HFFc6 (cell line): ENCODE results near the gene SLC39A11. TPM values are rescaled to one million over a fixed set of nuclear protein-coding genes. Genes with fewer than 3 reads are reported as not detected.

Source experiments
- DNase-seq: peaks from one replicate; pipeline ENCODE4 v3.0.0-alpha.2; 2018
- H3K27ac Mint-ChIP-seq: 2 replicates; pipeline ENCODE4 v1.8.0; 2020; ENCODE audit warnings: mild to moderate bottlenecking, mixed read lengths
- H3K27me3 Mint-ChIP-seq: 2 replicates; pipeline ENCODE4 v1.8.0; 2021; ENCODE audit warnings: mild to moderate bottlenecking, moderate library complexity, mixed read lengths; ENCODE audit not compliant: insufficient read depth
- H3K36me3 Mint-ChIP-seq: 2 replicates; pipeline ENCODE4 v1.8.0; 2021; ENCODE audit warnings: low read depth, mixed read lengths
- H3K4me1 Mint-ChIP-seq: 2 replicates; pipeline ENCODE4 v1.8.0; 2020; ENCODE audit warnings: low read depth, mixed read lengths
- H3K4me3 Mint-ChIP-seq: 2 replicates; pipeline ENCODE4 v1.8.0; 2020; ENCODE audit warnings: mild to moderate bottlenecking, moderate library complexity, mixed read lengths
- H3K9me3 Mint-ChIP-seq: 2 replicates; pipeline ENCODE4 v1.8.0; 2020; ENCODE audit warnings: mild to moderate bottlenecking, mixed read lengths
- CTCF ChIP-seq: fragments of 200-600 bp; sonication (generic); IDR thresholded peaks from 2 replicates; pipeline ENCODE4 v1.5.0; 2021; ENCODE audit warnings: antibody characterized with exemption, mild to moderate bottlenecking
- total RNA-seq, 6 experiments: library from RNA; stranded (reverse); fragmentation: NEBNext Ultra II Directional; extraction: Animal tissue kit (Norgen Biotek cat#: 25700); gene quantifications; 2 replicates in 1 of 6; 3 replicates in 5 of 6; pipeline ENCODE4 v1.2.3, GENCODE V29; 2021

The SLC39A11 gene
- total RNA-seq, 6 experiments from 2014 or later, result 29.7 to 40.6 (median 34.9) TPM

- peaks cover 16% of the 10 kb centered on the region for H3K4me1 Mint-ChIP-seq
- no peak for TF ChIP-seq CTCF
- no peaks in the 10 kb centered on the region for H3K9me3 Mint-ChIP-seq
- H3K4me3 Mint-ChIP-seq, result no peak overlapping the region
- no peaks in the 10 kb centered on the region; the same call in 1 of the 2 replicates for H3K27me3 Mint-ChIP-seq
- no peak overlapping the region for H3K27ac Mint-ChIP-seq
- peaks cover 2% of the 10 kb centered on the region; the same call in 1 of the 2 replicates for H3K36me3 Mint-ChIP-seq
- no peak for DNase-seq
Observed at GRCh38 chr17:72761431-72761830, 331.1 kb downstream of the SLC39A11 start.

GRCh38 chr17:72760368-72760767 is 332.1 kb downstream of the SLC39A11 start:
- no peaks in the 10 kb centered on the region for H3K9me3 Mint-ChIP-seq
- no peak for DNase-seq
- peaks cover 10% of the 10 kb centered on the region for H3K4me1 Mint-ChIP-seq
- no peaks in the 10 kb centered on the region; the same call in 1 of the 2 replicates for H3K27me3 Mint-ChIP-seq
- no peak overlapping the region for H3K27ac Mint-ChIP-seq
- no peak overlapping the region for H3K4me3 Mint-ChIP-seq
- H3K36me3 Mint-ChIP-seq, result peaks cover 8% of the 10 kb centered on the region; the same call in 1 of the 2 replicates
- TF ChIP-seq CTCF, result no peak

GRCh38 chr17:72759301-72759700 is 333.2 kb downstream of the SLC39A11 start:
- Mint-ChIP-seq H3K4me1 (peaks cover 6% of the 10 kb centered on the region), H3K27me3 (no peaks in the 10 kb centered on the region; the same call in 1 of the 2 replicates), H3K27ac (no peak overlapping the region), H3K4me3 (no peak overlapping the region), H3K9me3 (no peaks in the 10 kb centered on the region), H3K36me3 (peaks cover 8% of the 10 kb centered on the region; the same call in 1 of the 2 replicates)
- no peak for TF ChIP-seq CTCF
- no peak for DNase-seq

- DNase-seq, result no peak
- peaks cover 8% of the 10 kb centered on the region; the same call in 1 of the 2 replicates for H3K36me3 Mint-ChIP-seq
- TF ChIP-seq CTCF, result no peak
- no peak overlapping the region for H3K27ac Mint-ChIP-seq
- no peak overlapping the region for H3K4me3 Mint-ChIP-seq
- no peaks in the 10 kb centered on the region for H3K9me3 Mint-ChIP-seq
- H3K4me1 Mint-ChIP-seq, result peaks cover 9% of the 10 kb centered on the region
- H3K27me3 Mint-ChIP-seq, result no peaks in the 10 kb centered on the region; the same call in none of the 2 replicates
Observed at GRCh38 chr17:72756256-72756655, 336.2 kb downstream of the SLC39A11 start.

- no peak overlapping the region for H3K27ac Mint-ChIP-seq
- no peak overlapping the region for H3K4me3 Mint-ChIP-seq
- no peak for TF ChIP-seq CTCF
- H3K9me3 Mint-ChIP-seq, result no peaks in the 10 kb centered on the region
- H3K27me3 Mint-ChIP-seq, result no peaks in the 10 kb centered on the region; the same call in none of the 2 replicates
- no peak for DNase-seq
- peaks cover 8% of the 10 kb centered on the region; the same call in 1 of the 2 replicates for H3K36me3 Mint-ChIP-seq
- peaks cover 9% of the 10 kb centered on the region for H3K4me1 Mint-ChIP-seq
Observed at GRCh38 chr17:72754513-72754912, 338.0 kb downstream of the SLC39A11 start.
